ENCODE data around the gene CYP24A1.

Gene CYP24A1

DNA sequence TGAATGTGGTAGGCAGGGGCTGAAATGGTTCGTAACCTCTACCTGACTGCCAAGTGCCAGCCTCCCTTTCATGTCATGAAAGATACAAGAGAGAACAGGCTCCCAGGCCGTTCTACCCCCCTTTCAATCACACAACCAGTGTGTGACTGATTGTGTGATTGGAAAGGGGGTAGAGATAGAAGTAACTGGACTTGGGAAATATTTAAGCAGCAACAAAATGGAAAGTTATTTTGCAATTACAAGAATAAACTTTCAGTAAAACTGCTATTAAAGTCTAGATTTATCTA, 20.8 kb downstream of the CYP24A1 start:
- Histone ChIP-seq H3K9me2 (ENCODE audit: low read depth, low read length) (no peaks in the 10 kb centered on the region), H3F3A (ENCODE audit: insufficient read depth, low read length) (no peaks in the 10 kb centered on the region), H3K4me1 (ENCODE audit: insufficient read depth, low read length, severe bottlenecking) (no peaks in the 10 kb centered on the region), H3K4me3 (ENCODE audit: low read depth, low read length, poor library complexity, severe bottlenecking) (no peak overlapping the region), H3K79me2 (ENCODE audit: insufficient read depth, low read length) (no peaks in the 10 kb centered on the region), H3K9me3 (ENCODE audit: low read length) (no peaks in the 10 kb centered on the region), H3K9ac (ENCODE audit: low read length) (no peak overlapping the region), H2AFZ (ENCODE audit: low read length) (no peak overlapping the region), H3K4me2 (ENCODE audit: low read length) (no peak overlapping the region), H3K36me3 (ENCODE audit: insufficient read depth, low read length) (no peaks in the 10 kb centered on the region), H3K27me3 (ENCODE audit: insufficient read depth, low read length) (peaks cover 8% of the 10 kb centered on the region; the same call in 1 of the 2 replicates), H3K27ac (ENCODE audit: low read depth, low read length, poor library complexity, severe bottlenecking) (no peak overlapping the region), H4K20me1 (ENCODE audit: insufficient read depth, low read length) (no peaks in the 10 kb centered on the region)
- no peak for TF ChIP-seq EZH2 (IDR thresholded peaks at IDR 0.05; ENCODE audit: borderline replicate concordance, low read length)
- TF ChIP-seq, protein P1, sequence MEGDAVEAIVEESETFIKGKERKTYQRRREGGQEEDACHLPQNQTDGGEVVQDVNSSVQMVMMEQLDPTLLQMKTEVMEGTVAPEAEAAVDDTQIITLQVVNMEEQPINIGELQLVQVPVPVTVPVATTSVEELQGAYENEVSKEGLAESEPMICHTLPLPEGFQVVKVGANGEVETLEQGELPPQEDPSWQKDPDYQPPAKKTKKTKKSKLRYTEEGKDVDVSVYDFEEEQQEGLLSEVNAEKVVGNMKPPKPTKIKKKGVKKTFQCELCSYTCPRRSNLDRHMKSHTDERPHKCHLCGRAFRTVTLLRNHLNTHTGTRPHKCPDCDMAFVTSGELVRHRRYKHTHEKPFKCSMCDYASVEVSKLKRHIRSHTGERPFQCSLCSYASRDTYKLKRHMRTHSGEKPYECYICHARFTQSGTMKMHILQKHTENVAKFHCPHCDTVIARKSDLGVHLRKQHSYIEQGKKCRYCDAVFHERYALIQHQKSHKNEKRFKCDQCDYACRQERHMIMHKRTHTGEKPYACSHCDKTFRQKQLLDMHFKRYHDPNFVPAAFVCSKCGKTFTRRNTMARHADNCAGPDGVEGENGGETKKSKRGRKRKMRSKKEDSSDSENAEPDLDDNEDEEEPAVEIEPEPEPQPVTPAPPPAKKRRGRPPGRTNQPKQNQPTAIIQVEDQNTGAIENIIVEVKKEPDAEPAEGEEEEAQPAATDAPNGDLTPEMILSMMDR (IDR thresholded peaks at IDR 0.05; ENCODE audit: low read length) = no peak

GRCh38 chr20:54152227-54153040, 21.4 kb downstream of the CYP24A1 start:
- Histone ChIP-seq H3K27ac (ENCODE audit: low read depth, low read length, poor library complexity, severe bottlenecking) (no peak overlapping the region), H3K4me3 (ENCODE audit: low read depth, low read length, poor library complexity, severe bottlenecking) (no peak overlapping the region), H3K9me2 (ENCODE audit: low read depth, low read length) (no peaks in the 10 kb centered on the region), H3K36me3 (ENCODE audit: insufficient read depth, low read length) (no peaks in the 10 kb centered on the region), H3F3A (ENCODE audit: insufficient read depth, low read length) (no peaks in the 10 kb centered on the region), H3K27me3 (ENCODE audit: insufficient read depth, low read length) (peaks cover 8% of the 10 kb centered on the region; the same call in 1 of the 2 replicates), H4K20me1 (ENCODE audit: insufficient read depth, low read length) (no peaks in the 10 kb centered on the region), H2AFZ (ENCODE audit: low read length) (no peak overlapping the region), H3K4me2 (ENCODE audit: low read length) (no peak overlapping the region), H3K79me2 (ENCODE audit: insufficient read depth, low read length) (no peaks in the 10 kb centered on the region), H3K4me1 (ENCODE audit: insufficient read depth, low read length, severe bottlenecking) (no peaks in the 10 kb centered on the region), H3K9ac (ENCODE audit: low read length) (no peak overlapping the region), H3K9me3 (ENCODE audit: low read length) (no peaks in the 10 kb centered on the region)
- TF ChIP-seq EZH2 (IDR thresholded peaks at IDR 0.05; ENCODE audit: borderline replicate concordance, low read length) = no peak
- TF ChIP-seq, protein P1 (IDR thresholded peaks at IDR 0.05; ENCODE audit: low read length) = no peak

DNA sequence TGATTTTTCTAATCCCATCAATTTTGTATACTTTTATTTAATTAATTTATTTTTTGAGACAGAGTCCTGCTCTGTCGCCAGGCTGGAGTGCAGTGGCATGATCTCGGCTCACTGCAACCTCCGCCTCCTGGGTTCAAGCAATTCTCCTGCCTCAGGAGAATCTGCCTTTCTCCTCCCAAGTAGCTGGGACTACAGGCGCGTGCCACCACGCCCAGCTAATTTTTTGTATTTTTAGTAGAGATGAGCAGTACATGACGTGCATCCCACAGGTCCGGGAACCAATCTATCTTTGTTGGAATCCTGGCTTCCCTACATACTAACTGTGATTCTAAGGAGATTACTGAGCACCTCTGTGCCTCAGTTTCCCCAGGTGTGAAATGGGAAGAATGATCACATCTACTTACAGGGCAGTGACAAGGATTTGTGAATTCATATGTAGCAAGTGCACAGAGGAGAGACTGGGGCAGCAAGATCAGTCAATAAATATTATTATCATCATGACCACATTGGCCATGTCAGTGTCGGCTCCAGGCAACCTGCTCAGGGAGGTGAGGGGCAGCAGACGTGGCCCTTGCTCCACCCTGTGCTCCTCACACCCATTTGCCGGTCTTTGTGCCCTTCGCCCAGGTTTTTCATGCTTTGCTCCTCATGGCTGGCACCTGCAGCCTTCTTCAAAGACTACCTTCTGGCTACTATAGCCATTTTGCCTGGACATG, 22.1 kb downstream of the CYP24A1 start:
- Histone ChIP-seq H3F3A (ENCODE audit: insufficient read depth, low read length) (no peaks in the 10 kb centered on the region), H3K4me3 (ENCODE audit: low read depth, low read length, poor library complexity, severe bottlenecking) (no peak overlapping the region), H3K36me3 (ENCODE audit: insufficient read depth, low read length) (no peaks in the 10 kb centered on the region), H3K4me2 (ENCODE audit: low read length) (no peak overlapping the region), H3K27me3 (ENCODE audit: insufficient read depth, low read length) (peaks cover under 1% of the 10 kb centered on the region; the same call in 1 of the 2 replicates), H4K20me1 (ENCODE audit: insufficient read depth, low read length) (no peaks in the 10 kb centered on the region), H2AFZ (ENCODE audit: low read length) (no peak overlapping the region), H3K79me2 (ENCODE audit: insufficient read depth, low read length) (no peaks in the 10 kb centered on the region), H3K9ac (ENCODE audit: low read length) (no peak overlapping the region), H3K4me1 (ENCODE audit: insufficient read depth, low read length, severe bottlenecking) (no peaks in the 10 kb centered on the region), H3K9me2 (ENCODE audit: low read depth, low read length) (no peaks in the 10 kb centered on the region), H3K27ac (ENCODE audit: low read depth, low read length, poor library complexity, severe bottlenecking) (no peak overlapping the region), H3K9me3 (ENCODE audit: low read length) (no peaks in the 10 kb centered on the region)
- no peak for TF ChIP-seq EZH2 (IDR thresholded peaks at IDR 0.05; ENCODE audit: borderline replicate concordance, low read length)
- TF ChIP-seq, protein P1 (IDR thresholded peaks at IDR 0.05; ENCODE audit: low read length) = no peak
